ENCODE data around the gene PREPL. TPM values are rescaled to one million over a fixed set of nuclear protein-coding genes. Genes with fewer than 3 reads are reported as not detected.

Gene PREPL
- total and polyA plus RNA-seq, 2 of the 4 experiments (the other 2 are of a cell fraction) = 27.6 to 39.6 TPM

GRCh38 chr2:44273596-44273995 is 87.7 kb downstream of the PREPL start:
- in situ Hi-C loops (cut with MboI; ENCODE audit: low sequenced_read_pairs) (no loop called here), intact Hi-C loops (cut with micrococcal nuclease) (no loop called here), dilution Hi-C loops (cut with HindIII; ENCODE audit: low sequenced_read_pairs, unreplicated experiment) (no loop called here)
- H4K20me1 ChIP-seq (ENCODE audit: insufficient read depth, low read length) = no peaks in the 10 kb centered on the region
- H3K36me3 ChIP-seq (ENCODE audit: control insufficient read depth, insufficient read depth, low read length) = no peaks in the 10 kb centered on the region
- H2AFZ ChIP-seq (replicated peaks; ENCODE audit: low read length, poor library complexity) = no peak overlapping the region
- no peak overlapping the region for H4K5ac ChIP-seq (ENCODE audit: low read depth, low read length)
- H4K91ac ChIP-seq (ENCODE audit: insufficient read depth, low read depth, low read length) = no peak overlapping the region
- H4K8ac ChIP-seq (ENCODE audit: low read depth in 2 of 2, low read length in 2 of 2) = no peak overlapping the region
- ChIA-PET POLR2A (ENCODE audit: unreplicated experiment) (no interaction called here), CTCF (no interaction called here)
- H3K4me1 ChIP-seq (ENCODE audit: control insufficient read depth, insufficient read depth, low read length) = peaks cover 3% of the 10 kb centered on the region; the same call in 1 of the 2 replicates
- H3K4ac ChIP-seq (ENCODE audit: low read depth, low read length) = no peak overlapping the region
- no peak overlapping the region for H3K14ac ChIP-seq (replicated peaks; ENCODE audit: low read depth, low read length)
- H3K9me3 ChIP-seq (ENCODE audit: control insufficient read depth, insufficient read depth, low read length) = no peaks in the 10 kb centered on the region
- no TSS peak for BruUV-seq (replicated peaks)
- H3K9me1 ChIP-seq (ENCODE audit: insufficient read depth, low read length) = no peaks in the 10 kb centered on the region
- no peak overlapping the region for H2BK5ac ChIP-seq (ENCODE audit: low read depth, low read length, poor library complexity, severe bottlenecking)
- H3K23ac ChIP-seq (ENCODE audit: low read depth, low read length) = no peak overlapping the region
- TF ChIP-seq CEBPB (IDR thresholded peaks at IDR 0.05; ENCODE audit: low read depth, low read length) (peak; percentile 67; the same call in 1 of the 2 replicates), FOS (IDR thresholded peaks at IDR 0.05; ENCODE audit: low read depth, low read length) (no peak)
- no peak overlapping the region for H3K4me3 ChIP-seq (ENCODE audit: insufficient read depth, low read depth, low read length)
- H2BK120ac ChIP-seq (ENCODE audit: low read depth, low read length) = no peak overlapping the region
- no peak overlapping the region for H3K56ac ChIP-seq (ENCODE audit: extremely low read depth, insufficient read depth, low read length)
- peak; percentile 34 for DNase-seq
- no peak overlapping the region for H3K27ac ChIP-seq (ENCODE audit: insufficient read depth, low read length)
- H2BK20ac ChIP-seq (ENCODE audit: low read depth, low read length) = no peak overlapping the region
- H3K9ac ChIP-seq (ENCODE audit: low read depth, low read length) = no peak overlapping the region
- ATAC-seq (ENCODE audit: low read depth) = peak; percentile 27
- H3K18ac ChIP-seq (ENCODE audit: low read depth, low read length) = no peak overlapping the region
- 40% methylated on average over 1 of the region's 2 CpGs; no CpG with 5 or more reads in 1 of the 2 experiments for WGBS, 2 experiments (ENCODE audit: extremely low coverage in 2 of 2, insufficient read length in 1 of 2)
- H3K79me1 ChIP-seq (ENCODE audit: low read depth in 1 of 2, low read length in 2 of 2) = no peaks in the 10 kb centered on the region
- no peak overlapping the region; the same call in 1 of the 2 replicates for H3K4me2 ChIP-seq (ENCODE audit: low read depth, low read length)
- H2AK5ac ChIP-seq (ENCODE audit: low read depth, low read length) = no peak overlapping the region
- H3K27me3 ChIP-seq (ENCODE audit: control insufficient read depth, insufficient read depth, low read length) = no peaks in the 10 kb centered on the region; the same call in 1 of the 2 replicates
- no peak overlapping the region for H2AK9ac ChIP-seq (replicated peaks; ENCODE audit: low read depth, low read length, poor library complexity)
- H2BK15ac ChIP-seq (ENCODE audit: low read depth, low read length) = no peak overlapping the region

Measured in IMR-90 (cell line).